GM10266 (cell line): ENCODE results near the gene TGFBR2.
A peak's percentile ranks its signal among the peaks of the same experiment; 100 is the strongest.

ENCODE experiments used
- DNase-seq: peaks from one replicate; pipeline ENCODE4 v3.0.0; 2012; ENCODE audit errors: extremely low spot score
- TF ChIP-seq, protein P1 (sequence below): IDR thresholded peaks from 2 replicates; pipeline ENCODE4 v1.5.1; 2012; ENCODE audit warnings: mild to moderate bottlenecking, low read depth; ENCODE audit not compliant: control insufficient read depth, insufficient read depth; ENCODE audit errors: missing control alignments

The TGFBR2 gene

DNA sequence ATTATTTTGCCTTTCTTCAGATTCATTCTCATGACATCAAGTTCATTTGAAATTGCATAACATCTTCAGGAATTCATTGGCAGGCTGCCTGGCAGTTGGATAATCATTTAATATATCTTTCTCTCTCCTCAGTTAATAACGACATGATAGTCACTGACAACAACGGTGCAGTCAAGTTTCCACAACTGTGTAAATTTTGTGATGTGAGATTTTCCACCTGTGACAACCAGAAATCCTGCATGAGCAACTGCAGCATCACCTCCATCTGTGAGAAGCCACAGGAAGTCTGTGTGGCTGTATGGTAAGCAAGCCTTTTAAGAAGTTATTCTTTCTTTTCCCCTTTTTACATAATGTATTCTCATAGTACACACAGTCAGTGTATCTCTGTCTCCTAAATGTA, 38.2 kb downstream of the TGFBR2 start:
- peak; percentile 22 for DNase-seq
- TF ChIP-seq, protein P1, sequence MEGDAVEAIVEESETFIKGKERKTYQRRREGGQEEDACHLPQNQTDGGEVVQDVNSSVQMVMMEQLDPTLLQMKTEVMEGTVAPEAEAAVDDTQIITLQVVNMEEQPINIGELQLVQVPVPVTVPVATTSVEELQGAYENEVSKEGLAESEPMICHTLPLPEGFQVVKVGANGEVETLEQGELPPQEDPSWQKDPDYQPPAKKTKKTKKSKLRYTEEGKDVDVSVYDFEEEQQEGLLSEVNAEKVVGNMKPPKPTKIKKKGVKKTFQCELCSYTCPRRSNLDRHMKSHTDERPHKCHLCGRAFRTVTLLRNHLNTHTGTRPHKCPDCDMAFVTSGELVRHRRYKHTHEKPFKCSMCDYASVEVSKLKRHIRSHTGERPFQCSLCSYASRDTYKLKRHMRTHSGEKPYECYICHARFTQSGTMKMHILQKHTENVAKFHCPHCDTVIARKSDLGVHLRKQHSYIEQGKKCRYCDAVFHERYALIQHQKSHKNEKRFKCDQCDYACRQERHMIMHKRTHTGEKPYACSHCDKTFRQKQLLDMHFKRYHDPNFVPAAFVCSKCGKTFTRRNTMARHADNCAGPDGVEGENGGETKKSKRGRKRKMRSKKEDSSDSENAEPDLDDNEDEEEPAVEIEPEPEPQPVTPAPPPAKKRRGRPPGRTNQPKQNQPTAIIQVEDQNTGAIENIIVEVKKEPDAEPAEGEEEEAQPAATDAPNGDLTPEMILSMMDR = no peak

DNA sequence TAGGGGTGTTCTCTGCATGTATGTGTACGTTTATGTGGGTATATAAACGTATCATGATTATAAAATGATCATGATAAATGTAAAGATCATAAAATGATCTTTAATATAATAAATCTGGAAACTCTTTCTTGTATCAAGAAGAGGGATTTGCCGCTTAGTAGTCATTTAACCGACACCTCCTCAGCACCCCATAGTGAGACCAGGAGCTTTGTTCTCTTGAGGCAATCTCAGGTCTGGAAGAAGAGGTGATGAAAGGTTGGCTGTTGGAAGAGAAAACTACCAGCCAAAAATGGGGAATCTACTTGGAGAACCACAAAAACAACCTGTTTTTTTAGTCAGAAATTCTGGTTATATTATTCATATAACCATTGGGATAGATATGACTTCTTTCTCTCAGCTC, 38.7 kb downstream of the TGFBR2 start:
- DNase-seq = no peak
- TF ChIP-seq, protein P1 = no peak

DNA sequence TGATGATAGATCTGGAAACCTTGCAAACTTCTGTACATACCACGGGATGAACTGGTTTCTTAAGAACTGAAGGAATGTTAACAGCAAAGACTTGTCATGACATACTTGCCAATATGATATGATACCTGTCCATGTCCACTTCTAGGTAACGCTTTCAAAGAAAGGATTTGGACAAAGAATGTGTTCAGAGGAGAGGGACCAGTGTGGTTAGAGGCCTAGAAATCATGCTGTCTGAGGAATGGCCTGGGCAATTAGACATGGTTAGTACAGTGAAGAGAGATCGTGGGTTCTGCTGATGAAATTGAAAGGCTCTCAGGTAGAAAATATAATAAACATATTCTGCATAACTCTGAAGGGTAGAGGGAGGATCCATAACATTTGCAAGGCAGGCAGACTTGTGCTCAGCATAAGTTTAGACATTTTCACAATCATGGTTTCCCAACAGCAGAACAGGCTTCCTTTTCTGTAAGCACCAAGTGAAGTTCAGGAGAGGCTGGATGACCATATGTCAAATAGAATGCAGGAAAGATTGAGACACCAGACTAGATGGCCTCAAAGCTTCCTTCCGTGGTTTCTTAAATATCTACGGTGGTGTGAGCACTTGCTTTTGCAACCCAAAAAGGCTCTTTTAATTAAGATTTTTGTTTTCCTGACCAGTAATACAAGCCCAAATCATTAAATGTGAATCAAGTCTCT, 39.9 kb downstream of the TGFBR2 start:
- TF ChIP-seq, protein P1 = no peak
- no peak for DNase-seq

DNA sequence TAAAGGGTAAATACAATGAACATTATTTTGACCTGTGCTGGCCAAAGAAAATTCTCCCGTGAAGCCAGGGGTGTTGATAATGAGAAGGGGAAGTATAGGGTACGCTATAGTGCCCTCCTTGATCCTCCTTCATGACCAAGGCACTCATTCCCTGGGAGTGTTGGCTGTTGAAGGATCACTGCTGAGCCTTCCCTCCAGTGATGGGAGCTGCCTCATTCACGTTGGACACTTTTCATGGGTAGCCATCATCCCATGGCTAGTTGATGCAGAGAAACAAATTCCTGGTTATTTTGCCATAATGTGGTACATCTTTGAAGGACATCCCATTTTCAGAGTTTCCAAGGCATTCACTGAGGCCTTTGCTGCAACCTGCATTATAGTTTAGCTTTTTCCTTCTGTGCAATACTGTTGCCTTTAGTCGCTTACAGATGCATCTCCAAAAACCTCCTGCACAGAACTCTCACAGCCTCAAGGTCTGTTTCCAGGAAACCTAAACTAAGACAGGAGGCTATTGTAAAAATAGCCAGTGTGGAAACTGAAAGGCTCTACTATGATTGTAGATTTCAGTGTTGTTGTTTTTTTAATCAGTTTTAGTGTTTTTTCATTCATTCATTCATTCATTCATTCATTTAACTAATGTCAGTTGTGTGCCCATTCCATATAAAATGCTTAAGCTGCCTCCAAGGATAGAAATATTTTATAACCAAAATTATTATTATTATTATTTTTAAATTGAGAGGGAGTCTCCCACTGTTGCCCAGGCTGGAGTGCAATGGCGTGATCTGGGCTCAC, 40.8 kb downstream of the TGFBR2 start:
- DNase-seq = no peak
- TF ChIP-seq, protein P1 = no peak

DNA sequence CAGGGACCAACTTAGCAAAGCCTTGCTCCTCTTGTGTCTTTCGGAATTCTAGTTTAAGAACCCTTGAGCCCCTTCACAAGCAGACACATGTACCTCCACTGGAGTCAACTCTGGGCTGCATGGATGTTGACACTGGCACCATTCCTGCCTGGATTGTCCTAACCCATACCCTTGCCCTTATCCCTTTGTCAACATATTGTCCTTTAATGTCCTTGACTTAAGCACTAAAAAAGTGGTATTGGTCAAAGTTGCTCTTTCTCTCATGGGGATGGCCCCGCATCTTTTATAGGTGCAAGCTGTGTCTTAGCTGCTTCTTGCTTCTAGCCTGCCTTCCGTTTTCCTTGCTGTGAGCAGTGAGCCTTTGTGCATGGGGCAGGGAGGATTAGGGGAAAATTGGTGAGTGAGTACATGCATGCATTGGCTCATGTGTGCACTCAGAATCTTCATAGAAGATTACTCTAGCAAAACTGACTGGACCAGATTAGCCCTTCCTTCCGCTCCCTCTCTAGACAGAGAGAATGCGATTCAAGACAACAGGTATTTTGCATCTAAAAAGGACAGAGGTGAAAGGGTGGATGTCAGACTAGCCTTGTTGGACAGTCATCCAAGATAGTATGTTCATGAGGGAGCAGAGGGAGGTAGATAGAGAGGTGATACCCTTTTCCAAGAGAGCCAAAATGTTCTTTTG, 42.4 kb downstream of the TGFBR2 start:
- no peak for DNase-seq
- TF ChIP-seq, protein P1 = no peak

DNA sequence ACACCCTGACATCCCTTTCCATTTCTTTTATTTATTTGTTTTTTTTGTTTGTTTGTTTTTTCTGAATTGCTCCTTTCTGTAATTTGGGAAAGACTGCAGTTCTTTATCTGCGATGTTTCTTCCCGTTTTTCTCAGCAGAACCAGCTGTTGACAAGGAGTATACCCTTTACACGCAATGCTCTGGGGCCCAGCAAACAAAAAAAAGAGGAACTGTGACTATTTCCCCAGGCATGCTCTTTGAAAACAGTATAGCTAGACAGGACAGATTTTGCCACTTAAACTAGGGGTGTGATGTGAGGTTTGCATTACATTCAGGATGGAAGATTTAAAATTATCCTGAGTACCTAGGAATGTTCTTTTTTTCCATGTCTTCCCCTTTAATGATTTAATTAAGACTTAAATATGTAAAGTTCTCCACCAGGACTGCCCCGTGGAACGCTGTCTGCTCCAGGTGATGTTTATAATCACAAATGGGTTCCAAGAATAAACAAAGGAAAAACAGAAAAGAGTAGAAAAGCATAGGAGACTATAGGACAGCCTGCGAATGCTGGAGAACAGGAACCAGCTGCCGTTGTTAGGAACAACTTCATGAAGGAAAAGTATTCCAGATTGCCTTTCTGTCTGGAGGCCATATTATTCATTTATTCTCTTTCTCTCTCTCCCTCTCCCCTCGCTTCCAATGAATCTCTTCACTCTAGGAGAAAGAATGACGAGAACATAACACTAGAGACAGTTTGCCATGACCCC, 43.3 kb downstream of the TGFBR2 start:
- DNase-seq = peak; percentile 14
- TF ChIP-seq, protein P1 = no peak
